Fibroblast of gingiva (primary cell): Measurements from ENCODE around the gene REPS1.
"Not testable (repeated sequence)": the region's sequence is repeated elsewhere in the genome, so short reads cannot be mapped to it uniquely, and the experiment has no call there.

Experiments
- DNase-seq: peaks from one replicate; pipeline ENCODE4 v3.0.0-alpha.2; 2011; ENCODE audit warnings: low read depth

The REPS1 gene

GRCh38 chr6:138999949-139000725 is 12.1 kb upstream of the REPS1 start:
- no peak for DNase-seq

GRCh38 chr6:138997136-138997535 is 9.1 kb upstream of the REPS1 start:
- DNase-seq = no peak

- DNase-seq = no peak
Measured at GRCh38 chr6:138996524-138996923, 8.5 kb upstream of the REPS1 start.

- not testable (repeated sequence) for DNase-seq
Measured at GRCh38 chr6:138993410-138993809, 5.4 kb upstream of the REPS1 start.

GRCh38 chr6:138992965-138993364 is 4.9 kb upstream of the REPS1 start:
- DNase-seq = not testable (repeated sequence)

GRCh38 chr6:138991206-138991605 is 3.2 kb upstream of the REPS1 start:
- no peak for DNase-seq

GRCh38 chr6:138989098-138989983 is 1.3 kb upstream of the REPS1 start:
- DNase-seq = no peak

GRCh38 chr6:138988469-138988834 is 399 bp upstream of the REPS1 start:
- DNase-seq = no peak

- no peak for DNase-seq
Measured at GRCh38 chr6:138987080-138987642, 892 bp downstream of the REPS1 start.

- DNase-seq = no peak
Measured at GRCh38 chr6:138986578-138986977, 1.5 kb downstream of the REPS1 start.

GRCh38 chr6:138981416-138981815 is 6.6 kb downstream of the REPS1 start:
- no peak for DNase-seq

- DNase-seq = no peak
Measured at GRCh38 chr6:138979813-138980668, 8.0 kb downstream of the REPS1 start.

- DNase-seq = peak; percentile 65
Measured at GRCh38 chr6:138979365-138979764, 8.7 kb downstream of the REPS1 start.

GRCh38 chr6:138978229-138978628 is 9.8 kb downstream of the REPS1 start:
- DNase-seq = no peak

- DNase-seq = no peak
Measured at GRCh38 chr6:138977646-138978167, 10.3 kb downstream of the REPS1 start.

- DNase-seq = no peak
Measured at GRCh38 chr6:138977242-138977641, 10.8 kb downstream of the REPS1 start.

GRCh38 chr6:138975815-138976214 is 12.2 kb downstream of the REPS1 start:
- no peak for DNase-seq

- peak; percentile 21 for DNase-seq
Measured at GRCh38 chr6:138973466-138974153, 14.4 kb downstream of the REPS1 start.

- DNase-seq = peak; percentile 14
Measured at GRCh38 chr6:138972226-138972665, 15.8 kb downstream of the REPS1 start.

GRCh38 chr6:138971601-138972000 is 16.5 kb downstream of the REPS1 start:
- DNase-seq = no peak

GRCh38 chr6:138970856-138971425 is 17.1 kb downstream of the REPS1 start:
- peak; percentile 77 for DNase-seq
